ENCODE data around the gene ZNF714.

ZNF714 gene

GRCh38 chr19:21148681-21149080 lies 66.7 kb downstream of the ZNF714 start:
- TF ChIP-seq TCF12 (IDR thresholded peaks at IDR 0.05; ENCODE audit: low read depth) (no peak), EP300 (IDR thresholded peaks at IDR 0.05; ENCODE audit: borderline replicate concordance) (no peak), EGR1 (IDR thresholded peaks at IDR 0.05) (no peak), CEBPB (IDR thresholded peaks at IDR 0.05) (no peak), NFIC (IDR thresholded peaks at IDR 0.05) (no peak), RAD21 (IDR thresholded peaks at IDR 0.05; ENCODE audit: low read depth) (no peak), TAF1 (IDR thresholded peaks at IDR 0.05; ENCODE audit: low read depth) (no peak), USF1 (IDR thresholded peaks at IDR 0.05) (no peak), CREB1 (IDR thresholded peaks at IDR 0.05; ENCODE audit: low read depth) (no peak), YY1 (IDR thresholded peaks at IDR 0.05; ENCODE audit: low read depth) (no peak), TEAD4 (IDR thresholded peaks at IDR 0.05) (no peak), FOXM1 (IDR thresholded peaks at IDR 0.05; ENCODE audit: borderline replicate concordance, low read depth) (no peak), ZBTB7A (IDR thresholded peaks at IDR 0.05; ENCODE audit: low read depth) (no peak)
- TF ChIP-seq, protein P1, sequence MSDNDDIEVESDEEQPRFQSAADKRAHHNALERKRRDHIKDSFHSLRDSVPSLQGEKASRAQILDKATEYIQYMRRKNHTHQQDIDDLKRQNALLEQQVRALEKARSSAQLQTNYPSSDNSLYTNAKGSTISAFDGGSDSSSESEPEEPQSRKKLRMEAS (IDR thresholded peaks at IDR 0.05): no peak
- TF ChIP-seq, protein P2, sequence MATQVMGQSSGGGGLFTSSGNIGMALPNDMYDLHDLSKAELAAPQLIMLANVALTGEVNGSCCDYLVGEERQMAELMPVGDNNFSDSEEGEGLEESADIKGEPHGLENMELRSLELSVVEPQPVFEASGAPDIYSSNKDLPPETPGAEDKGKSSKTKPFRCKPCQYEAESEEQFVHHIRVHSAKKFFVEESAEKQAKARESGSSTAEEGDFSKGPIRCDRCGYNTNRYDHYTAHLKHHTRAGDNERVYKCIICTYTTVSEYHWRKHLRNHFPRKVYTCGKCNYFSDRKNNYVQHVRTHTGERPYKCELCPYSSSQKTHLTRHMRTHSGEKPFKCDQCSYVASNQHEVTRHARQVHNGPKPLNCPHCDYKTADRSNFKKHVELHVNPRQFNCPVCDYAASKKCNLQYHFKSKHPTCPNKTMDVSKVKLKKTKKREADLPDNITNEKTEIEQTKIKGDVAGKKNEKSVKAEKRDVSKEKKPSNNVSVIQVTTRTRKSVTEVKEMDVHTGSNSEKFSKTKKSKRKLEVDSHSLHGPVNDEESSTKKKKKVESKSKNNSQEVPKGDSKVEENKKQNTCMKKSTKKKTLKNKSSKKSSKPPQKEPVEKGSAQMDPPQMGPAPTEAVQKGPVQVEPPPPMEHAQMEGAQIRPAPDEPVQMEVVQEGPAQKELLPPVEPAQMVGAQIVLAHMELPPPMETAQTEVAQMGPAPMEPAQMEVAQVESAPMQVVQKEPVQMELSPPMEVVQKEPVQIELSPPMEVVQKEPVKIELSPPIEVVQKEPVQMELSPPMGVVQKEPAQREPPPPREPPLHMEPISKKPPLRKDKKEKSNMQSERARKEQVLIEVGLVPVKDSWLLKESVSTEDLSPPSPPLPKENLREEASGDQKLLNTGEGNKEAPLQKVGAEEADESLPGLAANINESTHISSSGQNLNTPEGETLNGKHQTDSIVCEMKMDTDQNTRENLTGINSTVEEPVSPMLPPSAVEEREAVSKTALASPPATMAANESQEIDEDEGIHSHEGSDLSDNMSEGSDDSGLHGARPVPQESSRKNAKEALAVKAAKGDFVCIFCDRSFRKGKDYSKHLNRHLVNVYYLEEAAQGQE (IDR thresholded peaks at IDR 0.05; ENCODE audit: low read depth): no peak

- TF ChIP-seq EGR1 (IDR thresholded peaks at IDR 0.05): no peak
- no peak for TF ChIP-seq CREB1 (IDR thresholded peaks at IDR 0.05; ENCODE audit: low read depth)
- TF ChIP-seq EP300 (IDR thresholded peaks at IDR 0.05; ENCODE audit: borderline replicate concordance): no peak
- TF ChIP-seq, protein P1 (IDR thresholded peaks at IDR 0.05): no peak
- no peak for TF ChIP-seq YY1 (IDR thresholded peaks at IDR 0.05; ENCODE audit: low read depth)
- no peak for TF ChIP-seq TAF1 (IDR thresholded peaks at IDR 0.05; ENCODE audit: low read depth)
- no peak for TF ChIP-seq RAD21 (IDR thresholded peaks at IDR 0.05; ENCODE audit: low read depth)
- no peak for TF ChIP-seq ZBTB7A (IDR thresholded peaks at IDR 0.05; ENCODE audit: low read depth)
- no peak for TF ChIP-seq FOXM1 (IDR thresholded peaks at IDR 0.05; ENCODE audit: borderline replicate concordance, low read depth)
- TF ChIP-seq CEBPB (IDR thresholded peaks at IDR 0.05): no peak
- TF ChIP-seq TCF12 (IDR thresholded peaks at IDR 0.05; ENCODE audit: low read depth): no peak
- TF ChIP-seq USF1 (IDR thresholded peaks at IDR 0.05): no peak
- TF ChIP-seq, protein P2 (IDR thresholded peaks at IDR 0.05; ENCODE audit: low read depth): no peak
- TF ChIP-seq NFIC (IDR thresholded peaks at IDR 0.05): no peak
- no peak for TF ChIP-seq TEAD4 (IDR thresholded peaks at IDR 0.05)
Observed at GRCh38 chr19:21149877-21150276, 67.9 kb downstream of the ZNF714 start.

- TF ChIP-seq CREB1 (IDR thresholded peaks at IDR 0.05; ENCODE audit: low read depth) (no peak), RAD21 (IDR thresholded peaks at IDR 0.05; ENCODE audit: low read depth) (no peak), FOXM1 (IDR thresholded peaks at IDR 0.05; ENCODE audit: borderline replicate concordance, low read depth) (no peak), ZBTB7A (IDR thresholded peaks at IDR 0.05; ENCODE audit: low read depth) (no peak), YY1 (IDR thresholded peaks at IDR 0.05; ENCODE audit: low read depth) (no peak), EP300 (IDR thresholded peaks at IDR 0.05; ENCODE audit: borderline replicate concordance) (no peak), TAF1 (IDR thresholded peaks at IDR 0.05; ENCODE audit: low read depth) (no peak), USF1 (IDR thresholded peaks at IDR 0.05) (no peak), NFIC (IDR thresholded peaks at IDR 0.05) (no peak), EGR1 (IDR thresholded peaks at IDR 0.05) (no peak), CEBPB (IDR thresholded peaks at IDR 0.05) (no peak)
- TF ChIP-seq, protein P1 (IDR thresholded peaks at IDR 0.05): no peak
Observed at GRCh38 chr19:21151460-21151859, 69.5 kb downstream of the ZNF714 start.

- TF ChIP-seq YY1 (IDR thresholded peaks at IDR 0.05; ENCODE audit: low read depth): no peak
- no peak for TF ChIP-seq CEBPB (IDR thresholded peaks at IDR 0.05)
- no peak for TF ChIP-seq EP300 (IDR thresholded peaks at IDR 0.05; ENCODE audit: borderline replicate concordance)
- TF ChIP-seq USF1 (IDR thresholded peaks at IDR 0.05): no peak
- no peak for TF ChIP-seq FOXM1 (IDR thresholded peaks at IDR 0.05; ENCODE audit: borderline replicate concordance, low read depth)
- TF ChIP-seq RAD21 (IDR thresholded peaks at IDR 0.05; ENCODE audit: low read depth): no peak
- no peak for TF ChIP-seq EGR1 (IDR thresholded peaks at IDR 0.05)
- no peak for TF ChIP-seq TAF1 (IDR thresholded peaks at IDR 0.05; ENCODE audit: low read depth)
- TF ChIP-seq, protein P2 (IDR thresholded peaks at IDR 0.05; ENCODE audit: low read depth): no peak
- no peak for TF ChIP-seq TCF12 (IDR thresholded peaks at IDR 0.05; ENCODE audit: low read depth)
- TF ChIP-seq NFIC (IDR thresholded peaks at IDR 0.05): no peak
- TF ChIP-seq, protein P1 (IDR thresholded peaks at IDR 0.05): no peak
- TF ChIP-seq CREB1 (IDR thresholded peaks at IDR 0.05; ENCODE audit: low read depth): no peak
- TF ChIP-seq ZBTB7A (IDR thresholded peaks at IDR 0.05; ENCODE audit: low read depth): no peak
- TF ChIP-seq TEAD4 (IDR thresholded peaks at IDR 0.05): no peak
Observed at GRCh38 chr19:21158523-21159135, 76.6 kb downstream of the ZNF714 start.
